Mesothelial cell of epicardium (in vitro differentiated cells): Measurements from ENCODE around the gene BDNF. TPM values are rescaled to one million over a fixed set of nuclear protein-coding genes. Genes with fewer than 3 reads are reported as not detected.

Experiments used
- DNase-seq, 2 experiments: peaks; one replicate each; pipeline ENCODE4 v3.0.0; 2021; ENCODE audit warnings: low spot score in 2 of 2; ENCODE audit not compliant: unreplicated experiment in 2 of 2
- H3K27ac Mint-ChIP-seq: 2 replicates; pipeline ENCODE4 v1.8.0; 2021; ENCODE audit warnings: mixed read lengths
- H3K27me3 Mint-ChIP-seq: 2 replicates; pipeline ENCODE4 v1.8.0; 2021; ENCODE audit warnings: low read depth, mixed read lengths
- H3K36me3 Mint-ChIP-seq: 2 replicates; pipeline ENCODE4 v1.8.0; 2021; ENCODE audit warnings: mixed read lengths
- H3K4me1 Mint-ChIP-seq: 2 replicates; pipeline ENCODE4 v1.8.0; 2021; ENCODE audit warnings: mixed read lengths
- H3K4me3 Mint-ChIP-seq: 2 replicates; pipeline ENCODE4 v1.8.0; 2021; ENCODE audit warnings: mild to moderate bottlenecking, moderate library complexity, mixed read lengths
- H3K9me3 Mint-ChIP-seq: 2 replicates; pipeline ENCODE4 v1.8.0; 2021; ENCODE audit warnings: mixed read lengths
- total RNA-seq: library from RNA; stranded (reverse); gene quantifications from 3 replicates; pipeline ENCODE4 v1.2.1, GENCODE V29; 2021
- TF ChIP-seq, protein P1 (sequence below): fragments of 200-600 bp; sonication (generic); IDR thresholded peaks from one replicate; pipeline ENCODE4 v1.5.0; 2021; ENCODE audit warnings: antibody characterized with exemption; ENCODE audit not compliant: unreplicated experiment

The BDNF gene
- total RNA-seq, 1 donor from 2014 or later = 7.9 TPM

DNA sequence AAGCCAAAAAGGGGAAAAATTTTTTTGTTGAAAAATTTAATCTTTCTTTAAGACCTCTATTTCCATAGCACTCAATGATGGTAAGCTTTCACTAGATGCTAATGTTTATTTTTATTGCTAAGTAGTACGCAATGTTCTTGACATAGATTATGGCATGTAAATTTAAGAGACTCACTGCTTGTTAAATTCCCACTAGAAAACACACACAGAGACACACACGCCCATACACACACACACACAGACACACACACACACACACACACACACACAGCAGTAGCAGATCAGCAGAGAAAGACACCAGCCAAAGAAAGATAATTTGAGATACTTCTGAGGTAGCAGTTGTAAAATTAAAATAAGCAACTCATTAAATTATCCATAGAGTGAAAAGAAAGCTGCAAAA lies 16.0 kb upstream of the BDNF start:
- TF ChIP-seq, protein P1, sequence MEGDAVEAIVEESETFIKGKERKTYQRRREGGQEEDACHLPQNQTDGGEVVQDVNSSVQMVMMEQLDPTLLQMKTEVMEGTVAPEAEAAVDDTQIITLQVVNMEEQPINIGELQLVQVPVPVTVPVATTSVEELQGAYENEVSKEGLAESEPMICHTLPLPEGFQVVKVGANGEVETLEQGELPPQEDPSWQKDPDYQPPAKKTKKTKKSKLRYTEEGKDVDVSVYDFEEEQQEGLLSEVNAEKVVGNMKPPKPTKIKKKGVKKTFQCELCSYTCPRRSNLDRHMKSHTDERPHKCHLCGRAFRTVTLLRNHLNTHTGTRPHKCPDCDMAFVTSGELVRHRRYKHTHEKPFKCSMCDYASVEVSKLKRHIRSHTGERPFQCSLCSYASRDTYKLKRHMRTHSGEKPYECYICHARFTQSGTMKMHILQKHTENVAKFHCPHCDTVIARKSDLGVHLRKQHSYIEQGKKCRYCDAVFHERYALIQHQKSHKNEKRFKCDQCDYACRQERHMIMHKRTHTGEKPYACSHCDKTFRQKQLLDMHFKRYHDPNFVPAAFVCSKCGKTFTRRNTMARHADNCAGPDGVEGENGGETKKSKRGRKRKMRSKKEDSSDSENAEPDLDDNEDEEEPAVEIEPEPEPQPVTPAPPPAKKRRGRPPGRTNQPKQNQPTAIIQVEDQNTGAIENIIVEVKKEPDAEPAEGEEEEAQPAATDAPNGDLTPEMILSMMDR = no peak
- Mint-ChIP-seq H3K27ac (no peak overlapping the region), H3K36me3 (no peaks in the 10 kb centered on the region), H3K4me3 (no peak overlapping the region), H3K9me3 (no peaks in the 10 kb centered on the region), H3K4me1 (peaks cover 23% of the 10 kb centered on the region), H3K27me3 (peaks cover 41% of the 10 kb centered on the region)
- DNase-seq = no peak

DNA sequence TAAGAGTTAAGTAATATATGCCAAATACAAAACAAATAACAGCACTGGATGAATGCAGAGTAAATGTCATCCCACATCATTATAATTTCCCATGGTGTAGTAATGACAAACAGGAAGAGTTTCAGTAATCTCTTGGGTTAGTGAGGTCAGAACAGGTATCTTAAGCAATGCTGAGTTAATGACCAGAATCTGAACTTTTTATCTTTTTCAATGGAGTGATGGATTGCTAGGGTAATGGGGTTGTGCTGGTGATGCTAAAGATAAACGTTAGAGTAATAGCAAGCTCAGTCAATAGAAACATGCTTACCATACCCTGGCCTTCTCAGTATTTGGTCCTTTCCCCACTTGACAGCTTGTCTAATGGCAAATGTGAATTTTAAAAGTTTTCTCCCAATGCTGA lies 11.5 kb upstream of the BDNF start:
- Mint-ChIP-seq H3K4me3 (no peak overlapping the region), H3K36me3 (no peaks in the 10 kb centered on the region), H3K27ac (no peak overlapping the region), H3K27me3 (peaks cover 3% of the 10 kb centered on the region), H3K9me3 (no peaks in the 10 kb centered on the region), H3K4me1 (peaks cover under 1% of the 10 kb centered on the region)
- no peak for DNase-seq
- TF ChIP-seq, protein P1 = no peak

DNA sequence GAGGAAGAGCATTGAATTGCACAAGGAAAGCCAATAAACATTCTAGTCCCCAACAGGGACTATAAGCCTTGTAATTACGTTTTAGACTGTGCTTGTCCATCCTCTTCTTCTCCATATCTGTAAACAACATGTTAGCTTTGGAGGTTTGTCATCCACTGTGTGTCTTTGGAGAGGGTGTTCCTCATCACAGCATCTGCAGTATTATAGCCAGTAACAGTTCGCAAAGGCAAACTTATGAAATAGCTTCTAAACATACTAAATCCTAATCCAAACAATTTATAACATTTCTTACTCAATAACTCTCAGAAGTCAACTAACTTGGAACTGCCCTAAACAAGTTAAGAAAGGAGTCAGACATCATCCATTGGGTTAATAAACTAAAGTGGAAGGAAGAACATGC lies 10.3 kb upstream of the BDNF start:
- no peak for DNase-seq
- H3K36me3 Mint-ChIP-seq = no peaks in the 10 kb centered on the region
- H3K9me3 Mint-ChIP-seq = no peaks in the 10 kb centered on the region
- TF ChIP-seq, protein P1 = no peak
- H3K4me3 Mint-ChIP-seq = no peak overlapping the region
- peaks cover 10% of the 10 kb centered on the region for H3K4me1 Mint-ChIP-seq
- H3K27me3 Mint-ChIP-seq = peaks cover 2% of the 10 kb centered on the region
- H3K27ac Mint-ChIP-seq = no peak overlapping the region

DNA sequence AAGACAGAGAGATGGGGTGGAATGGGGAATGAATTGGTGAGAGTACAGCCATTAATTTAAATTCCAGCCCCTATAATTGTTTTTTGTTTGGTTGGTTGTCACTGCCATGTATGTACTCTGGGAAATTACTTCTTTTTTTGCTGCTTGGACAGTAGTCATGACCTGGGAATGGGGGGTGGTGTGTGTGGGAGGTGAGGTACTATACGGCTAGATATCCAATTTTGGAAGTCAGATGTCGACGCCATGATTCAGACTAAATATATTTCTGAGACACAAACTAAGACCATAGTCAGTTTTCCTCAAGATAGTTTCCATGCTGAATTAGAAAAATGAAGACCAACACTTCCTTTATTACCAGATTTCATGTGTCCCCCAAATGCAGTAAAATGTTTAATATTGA lies 7.4 kb upstream of the BDNF start:
- Mint-ChIP-seq H3K27ac (no peak overlapping the region), H3K9me3 (no peaks in the 10 kb centered on the region), H3K4me3 (no peak overlapping the region), H3K27me3 (peaks cover 3% of the 10 kb centered on the region), H3K36me3 (no peaks in the 10 kb centered on the region), H3K4me1 (peaks cover 13% of the 10 kb centered on the region)
- TF ChIP-seq, protein P1 = no peak
- no peak for DNase-seq

DNA sequence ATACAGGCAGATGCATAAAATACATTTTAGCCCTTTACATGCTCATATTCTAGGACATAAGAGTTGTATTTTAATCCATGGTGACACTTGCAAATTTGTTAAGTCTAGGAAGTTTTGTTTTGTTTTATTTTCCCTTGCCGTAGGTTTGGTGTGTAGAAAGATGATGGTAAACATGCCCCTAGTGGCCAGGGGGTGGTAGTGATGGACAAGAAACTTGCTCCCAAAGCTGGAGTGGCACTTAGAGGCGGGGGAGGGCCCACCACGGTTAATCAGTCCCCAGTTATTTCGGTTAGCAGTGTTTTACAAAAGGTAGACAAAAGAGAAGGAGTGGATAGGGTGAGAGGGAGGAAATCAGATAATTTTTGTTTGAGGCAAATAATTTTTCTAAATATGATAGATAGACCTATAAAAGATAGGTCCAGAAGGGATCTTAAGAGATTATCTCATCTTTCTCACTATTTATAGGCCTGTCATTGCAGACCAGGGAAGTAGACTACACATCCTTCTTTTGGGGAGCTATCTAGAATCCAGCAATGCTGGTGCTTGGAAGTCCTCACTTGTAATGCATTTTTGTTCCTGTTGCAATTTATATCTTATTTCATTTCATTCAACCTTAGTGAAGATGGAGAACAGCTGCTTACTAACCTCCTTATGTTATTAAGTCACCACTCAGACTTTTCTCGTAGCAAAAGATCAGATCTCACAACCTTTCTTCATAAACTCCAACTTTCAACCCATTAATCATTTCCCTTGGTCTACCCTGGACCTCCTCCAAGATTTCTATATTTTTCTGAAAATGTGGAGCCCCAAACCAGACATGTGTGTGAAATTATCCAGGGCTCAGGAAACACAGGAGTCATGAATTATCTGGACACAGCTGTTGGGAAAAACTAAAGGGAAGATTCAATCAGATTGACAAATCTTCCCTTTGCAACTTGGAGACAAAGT lies 5.9 kb upstream of the BDNF start:
- peaks cover 24% of the 10 kb centered on the region for H3K4me1 Mint-ChIP-seq
- no peak overlapping the region for H3K4me3 Mint-ChIP-seq
- no peaks in the 10 kb centered on the region for H3K9me3 Mint-ChIP-seq
- DNase-seq = no peak
- peak overlapping the region; percentile 47 for H3K27ac Mint-ChIP-seq
- TF ChIP-seq, protein P1 = peak; percentile 72
- H3K27me3 Mint-ChIP-seq = peaks cover 12% of the 10 kb centered on the region
- H3K36me3 Mint-ChIP-seq = no peaks in the 10 kb centered on the region
